Measurements from ENCODE around the gene MYL7. TPM values are rescaled to one million over a fixed set of nuclear protein-coding genes. Genes with fewer than 3 reads are reported as not detected.
"Not testable (repeated sequence)": the region's sequence is repeated elsewhere in the genome, so short reads cannot be mapped to it uniquely, and the experiment has no call there.

MYL7 gene
- total and polyA plus RNA-seq, 10 donors, result 0.22 to 1.6 TPM; not detected in 8

GRCh38 chr7:44127161-44127560 lies 14.0 kb downstream of the MYL7 start:
- intact Hi-C loops (cut with DNase I; ENCODE audit: low total_unique reads), result no loop called here
- H3K9me3 ChIP-seq, result peaks cover 0 to 12% (median 10%) of the 10 kb centered on the region in 8 donors
- H3K27me3 ChIP-seq (replicated peaks in 1 of 7), result no peaks in the 10 kb centered on the region
- H3K4me1 ChIP-seq, result peaks cover 6 to 38% (median 14%) of the 10 kb centered on the region in 6 donors
- TF ChIP-seq POLR2AphosphoS5 (IDR thresholded peaks at IDR 0.05) (no peak), POLR2A (IDR thresholded peaks at IDR 0.05) (no peak)
- TF ChIP-seq, protein P1, sequence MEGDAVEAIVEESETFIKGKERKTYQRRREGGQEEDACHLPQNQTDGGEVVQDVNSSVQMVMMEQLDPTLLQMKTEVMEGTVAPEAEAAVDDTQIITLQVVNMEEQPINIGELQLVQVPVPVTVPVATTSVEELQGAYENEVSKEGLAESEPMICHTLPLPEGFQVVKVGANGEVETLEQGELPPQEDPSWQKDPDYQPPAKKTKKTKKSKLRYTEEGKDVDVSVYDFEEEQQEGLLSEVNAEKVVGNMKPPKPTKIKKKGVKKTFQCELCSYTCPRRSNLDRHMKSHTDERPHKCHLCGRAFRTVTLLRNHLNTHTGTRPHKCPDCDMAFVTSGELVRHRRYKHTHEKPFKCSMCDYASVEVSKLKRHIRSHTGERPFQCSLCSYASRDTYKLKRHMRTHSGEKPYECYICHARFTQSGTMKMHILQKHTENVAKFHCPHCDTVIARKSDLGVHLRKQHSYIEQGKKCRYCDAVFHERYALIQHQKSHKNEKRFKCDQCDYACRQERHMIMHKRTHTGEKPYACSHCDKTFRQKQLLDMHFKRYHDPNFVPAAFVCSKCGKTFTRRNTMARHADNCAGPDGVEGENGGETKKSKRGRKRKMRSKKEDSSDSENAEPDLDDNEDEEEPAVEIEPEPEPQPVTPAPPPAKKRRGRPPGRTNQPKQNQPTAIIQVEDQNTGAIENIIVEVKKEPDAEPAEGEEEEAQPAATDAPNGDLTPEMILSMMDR (IDR thresholded peaks at IDR 0.05 in 8 of 11, conservative IDR thresholded peaks at IDR 0.05 in 3 of 11), result no peak
- no peaks in the 10 kb centered on the region for H3K36me3 ChIP-seq
- DNase-seq, result no peak
- H3K27ac ChIP-seq, result no peak overlapping the region
- H3K4me3 ChIP-seq, result no peak overlapping the region

GRCh38 chr7:44126574-44126973 lies 14.6 kb downstream of the MYL7 start:
- H3K4me1 ChIP-seq, result peaks cover 9 to 42% (median 18%) of the 10 kb centered on the region in 6 donors
- H3K27ac ChIP-seq; H3K36me3 ChIP-seq; H3K4me3 ChIP-seq; DNase-seq; intact Hi-C loops (cut with DNase I; ENCODE audit: low total_unique reads); H3K27me3 ChIP-seq (replicated peaks in 1 of 7): not testable (repeated sequence)
- H3K9me3 ChIP-seq, result peaks cover 0 to 12% (median 10%) of the 10 kb centered on the region in 8 donors
- 91 to 94% (median 93%) methylated on average over 4 of the region's 4 CpGs for WGBS, 5 donors

GRCh38 chr7:44124822-44125202 lies 16.3 kb downstream of the MYL7 start:
- 91 to 95% (median 92%) methylated on average over 6 of the region's 6 CpGs for WGBS, 5 donors
- intact Hi-C loops (cut with DNase I; ENCODE audit: low total_unique reads), result no loop called here

DNA sequence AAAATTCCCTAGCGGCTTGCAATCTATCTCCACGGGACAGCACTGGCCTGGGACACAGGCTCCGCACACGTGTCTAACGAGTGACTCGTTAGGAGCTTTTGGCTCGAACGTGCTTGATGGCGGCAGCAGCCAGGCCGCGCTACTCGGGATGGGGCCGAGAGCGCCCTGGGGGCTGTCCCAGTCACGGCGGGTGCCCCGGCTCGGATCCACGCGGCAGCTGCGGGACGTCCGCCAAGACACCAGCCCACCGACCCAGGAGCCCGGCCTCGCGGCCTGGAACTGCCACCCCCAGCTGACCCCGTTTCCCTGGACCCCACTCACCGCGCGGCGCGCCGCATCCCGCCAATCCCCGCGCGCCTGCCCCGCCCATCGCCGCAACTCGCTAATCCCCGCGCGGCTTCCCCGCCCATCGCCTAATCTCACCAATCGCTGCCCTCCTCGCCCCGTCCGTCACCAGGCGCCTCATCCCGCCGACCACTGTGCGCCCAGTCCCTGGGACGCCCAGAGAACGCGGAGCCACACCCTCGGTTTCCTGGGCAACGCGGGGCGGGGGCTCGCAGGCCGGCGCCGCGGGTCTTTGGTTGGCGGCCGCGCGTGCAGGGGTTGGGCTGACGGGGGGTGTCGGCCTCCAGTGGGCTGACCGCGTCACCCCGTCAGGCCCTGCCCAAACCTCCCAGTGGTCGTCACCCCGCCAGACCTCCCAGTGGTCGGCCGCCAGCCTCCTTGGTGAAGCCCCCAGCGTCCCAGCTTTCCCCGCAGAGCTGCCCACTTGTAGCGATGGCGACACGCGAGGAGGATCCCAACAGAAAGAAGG lies 17.7 kb downstream of the MYL7 start, which contains the start of gene POLD2:
Gene POLD2, minus strand, starts transcription at position 359 of the 814 bp plus-strand sequence. CDS start 1,495 bp downstream, outside the sequence.
- TF ChIP-seq POLR2A (IDR thresholded peaks at IDR 0.05) (peak in 1 of 3 donors; percentile 29), POLR2AphosphoS5 (IDR thresholded peaks at IDR 0.05) (peak; percentile 72 to 90 (median 85))
- TF ChIP-seq, protein P1 (IDR thresholded peaks at IDR 0.05 in 8 of 11, conservative IDR thresholded peaks at IDR 0.05 in 3 of 11), result peak in 5 of 11 experiments; percentile 6 to 47 (median 11)
- Histone ChIP-seq H3K4me3 (peak within 1 kb of the TSS; percentile 78 to 99 (median 91)), H3K36me3 (peaks cover 0 to 35% (median 8%) of the 10 kb centered on the region in 6 donors), H3K27me3 (replicated peaks in 1 of 7) (no peaks in the 10 kb centered on the region), H3K4me1 (peaks cover 9 to 41% (median 19%) of the 10 kb centered on the region in 6 donors), H3K27ac (peak within 1 kb of the TSS; percentile 39 to 88 (median 84)), H3K9me3 (peaks cover 0 to 12% (median 10%) of the 10 kb centered on the region in 8 donors)
- 0 to 1% (median 0%) methylated on average over 24 to 86 of the region's 86 CpGs for WGBS, 5 donors
- peak; percentile 99 for DNase-seq
- intact Hi-C loops (cut with DNase I; ENCODE audit: low total_unique reads), result no loop called here

More at GRCh38 chr7:44124822-44125202, 16.3 kb downstream of the MYL7 start:
- Histone ChIP-seq H3K9me3 (peaks cover 0 to 12% (median 10%) of the 10 kb centered on the region in 8 donors), H3K27ac (no peak overlapping the region), H3K36me3 (peaks cover 0 to 21% (median 8%) of the 10 kb centered on the region in 6 donors), H3K4me3 (peak overlapping the region in 1 of 8 donors; percentile 92), H3K4me1 (peaks cover 9 to 41% (median 19%) of the 10 kb centered on the region in 6 donors), H3K27me3 (replicated peaks in 1 of 7) (no peaks in the 10 kb centered on the region)
- TF ChIP-seq, protein P1 (IDR thresholded peaks at IDR 0.05 in 8 of 11, conservative IDR thresholded peaks at IDR 0.05 in 3 of 11), result no peak
- TF ChIP-seq POLR2AphosphoS5 (IDR thresholded peaks at IDR 0.05), result no peak
- TF ChIP-seq POLR2A (IDR thresholded peaks at IDR 0.05), result no peak
- DNase-seq, result no peak

Measured in spleen (tissue), 11 donors.